ENCODE results near the gene KIAA1755.

GRCh38 chr20:38230957-38231526 is 29.5 kb downstream of the KIAA1755 start:
- TF ChIP-seq CTCF (IDR thresholded peaks at IDR 0.05; ENCODE audit: low read depth, low read length) (no peak), EZH2phosphoT487 (IDR thresholded peaks at IDR 0.05; ENCODE audit: low read depth) (no peak)
